VCaP (cell line): ENCODE measurements around the gene SPATA19.

Experiments
- H3K27ac ChIP-seq: fragments of 450-650 bp; 2 replicates; pipeline ENCODE4 v1.5.1; 2017
- CTCF ChIP-seq: fragments of 450-650 bp; conservative IDR thresholded peaks from 2 replicates; pipeline ENCODE4 v1.5.1; 2017; ENCODE audit warnings: mild to moderate bottlenecking, moderate library complexity

The SPATA19 gene

GRCh38 chr11:133814588-133815100 lies 30.7 kb downstream of the SPATA19 start:
- TF ChIP-seq CTCF = no peak
- H3K27ac ChIP-seq = no peak overlapping the region

- H3K27ac ChIP-seq = no peak overlapping the region
- TF ChIP-seq CTCF = no peak
These were observed 33.2 kb downstream of the SPATA19 start for GRCh38 chr11:133811850-133812685.

GRCh38 chr11:133810766-133811165 lies 34.5 kb downstream of the SPATA19 start:
- no peak overlapping the region for H3K27ac ChIP-seq
- no peak for TF ChIP-seq CTCF

GRCh38 chr11:133809569-133810491 lies 35.5 kb downstream of the SPATA19 start:
- no peak for TF ChIP-seq CTCF

GRCh38 chr11:133808393-133809140 lies 36.7 kb downstream of the SPATA19 start:
- H3K27ac ChIP-seq = no peak overlapping the region
- TF ChIP-seq CTCF = no peak

More at GRCh38 chr11:133809569-133810491, 35.5 kb downstream of the SPATA19 start:
- no peak overlapping the region for H3K27ac ChIP-seq

GRCh38 chr11:133803026-133803425 lies 42.3 kb downstream of the SPATA19 start:
- no peak for TF ChIP-seq CTCF
- H3K27ac ChIP-seq = no peak overlapping the region
